Measurements from ENCODE around the gene PLAC9. TPM values are rescaled to one million over a fixed set of nuclear protein-coding genes. Genes with fewer than 3 reads are reported as not detected.

The PLAC9 gene
- total RNA-seq, 1 experiment from 2014 or later: not detected

- Histone ChIP-seq H3K27me3 (replicated peaks; ENCODE audit: control insufficient read depth, insufficient read depth, low read length) (no peaks in the 10 kb centered on the region), H3K4me3 (ENCODE audit: low read depth, low read length) (no peak overlapping the region), H3K4me1 (no peaks in the 10 kb centered on the region), H3K9me3 (no peaks in the 10 kb centered on the region), H3K36me3 (ENCODE audit: control insufficient read depth, insufficient read depth, low read length) (no peaks in the 10 kb centered on the region)
- no TSS peak for BruUV-seq (replicated peaks)
- ChIA-PET POLR2A (no interaction called here), CTCF (no interaction called here)
- TF ChIP-seq, protein P1, sequence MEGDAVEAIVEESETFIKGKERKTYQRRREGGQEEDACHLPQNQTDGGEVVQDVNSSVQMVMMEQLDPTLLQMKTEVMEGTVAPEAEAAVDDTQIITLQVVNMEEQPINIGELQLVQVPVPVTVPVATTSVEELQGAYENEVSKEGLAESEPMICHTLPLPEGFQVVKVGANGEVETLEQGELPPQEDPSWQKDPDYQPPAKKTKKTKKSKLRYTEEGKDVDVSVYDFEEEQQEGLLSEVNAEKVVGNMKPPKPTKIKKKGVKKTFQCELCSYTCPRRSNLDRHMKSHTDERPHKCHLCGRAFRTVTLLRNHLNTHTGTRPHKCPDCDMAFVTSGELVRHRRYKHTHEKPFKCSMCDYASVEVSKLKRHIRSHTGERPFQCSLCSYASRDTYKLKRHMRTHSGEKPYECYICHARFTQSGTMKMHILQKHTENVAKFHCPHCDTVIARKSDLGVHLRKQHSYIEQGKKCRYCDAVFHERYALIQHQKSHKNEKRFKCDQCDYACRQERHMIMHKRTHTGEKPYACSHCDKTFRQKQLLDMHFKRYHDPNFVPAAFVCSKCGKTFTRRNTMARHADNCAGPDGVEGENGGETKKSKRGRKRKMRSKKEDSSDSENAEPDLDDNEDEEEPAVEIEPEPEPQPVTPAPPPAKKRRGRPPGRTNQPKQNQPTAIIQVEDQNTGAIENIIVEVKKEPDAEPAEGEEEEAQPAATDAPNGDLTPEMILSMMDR (IDR thresholded peaks at IDR 0.05; ENCODE audit: insufficient read depth in 1 of 2, low read depth in 1 of 2, low read length in 1 of 2, severe bottlenecking in 1 of 2, unreplicated experiment in 1 of 2): no peak
- Mint-ChIP-seq H3K36me3 (ENCODE audit: insufficient read depth, unreplicated experiment) (peaks cover 20% of the 10 kb centered on the region), H3K27ac (ENCODE audit: unreplicated experiment) (no peak overlapping the region), H3K9me3 (ENCODE audit: unreplicated experiment) (no peaks in the 10 kb centered on the region), H3K4me1 (ENCODE audit: low read depth, unreplicated experiment) (peaks cover under 1% of the 10 kb centered on the region), H3K27me3 (ENCODE audit: insufficient read depth, unreplicated experiment) (peaks cover 2% of the 10 kb centered on the region), H3K4me3 (ENCODE audit: unreplicated experiment) (no peak overlapping the region)
- intact Hi-C loops (cut with micrococcal nuclease; ENCODE audit: unreplicated experiment): no loop called here
- no peak for DNase-seq
Measured at GRCh38 chr10:80139265-80139664, 6.7 kb downstream of the PLAC9 start.

DNA sequence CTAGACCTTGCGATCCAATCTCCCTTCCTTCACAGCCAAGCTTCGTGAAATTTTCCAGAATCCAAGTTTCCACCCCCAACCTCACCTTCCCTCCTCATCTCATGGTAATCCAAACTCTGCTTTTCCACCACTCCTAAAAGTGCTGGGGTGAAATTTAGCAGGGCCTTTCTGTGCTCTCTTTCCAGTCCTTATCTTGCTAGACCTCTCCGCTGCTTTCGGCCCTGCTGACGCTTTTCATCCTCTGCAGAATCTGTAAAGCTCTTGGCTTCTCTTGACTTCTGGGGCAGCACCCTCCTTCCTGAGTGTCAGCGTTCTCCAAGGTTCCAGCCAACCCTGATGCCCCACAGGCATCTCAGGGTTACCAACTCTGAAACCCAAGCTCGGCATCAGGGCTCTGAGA is 7.7 kb downstream of the PLAC9 start:
- no peaks in the 10 kb centered on the region for H3K27me3 ChIP-seq (replicated peaks; ENCODE audit: control insufficient read depth, insufficient read depth, low read length)
- no peak overlapping the region for H3K27ac Mint-ChIP-seq (ENCODE audit: unreplicated experiment)
- ChIA-PET POLR2A (no interaction called here), CTCF (interaction anchor here (0.6 to 0.8 kb wide), 2 partner anchors 58 to 214 kb away, joined by 3 to 5 read pairs; no protein-coding TSS in a partner anchor)
- H3K4me3 ChIP-seq (ENCODE audit: low read depth, low read length): no peak overlapping the region
- no peaks in the 10 kb centered on the region for H3K4me1 ChIP-seq
- peaks cover 8% of the 10 kb centered on the region for H3K4me1 Mint-ChIP-seq (ENCODE audit: low read depth, unreplicated experiment)
- intact Hi-C loops (cut with micrococcal nuclease; ENCODE audit: unreplicated experiment): loop anchor here (5.0 to 10.0 kb wide), 2 partner anchors 67 to 635 kb away; partner anchors contain the start of gene ANXA11
- no peaks in the 10 kb centered on the region for H3K9me3 Mint-ChIP-seq (ENCODE audit: unreplicated experiment)
- DNase-seq: no peak
- BruUV-seq (replicated peaks): no TSS peak
- H3K36me3 ChIP-seq (ENCODE audit: control insufficient read depth, insufficient read depth, low read length): no peaks in the 10 kb centered on the region
- TF ChIP-seq, protein P1 (IDR thresholded peaks at IDR 0.05; ENCODE audit: insufficient read depth in 1 of 2, low read depth in 1 of 2, low read length in 1 of 2, severe bottlenecking in 1 of 2, unreplicated experiment in 1 of 2): no peak
- H3K9me3 ChIP-seq: no peaks in the 10 kb centered on the region
- no peak overlapping the region for H3K4me3 Mint-ChIP-seq (ENCODE audit: unreplicated experiment)
- H3K36me3 Mint-ChIP-seq (ENCODE audit: insufficient read depth, unreplicated experiment): peaks cover 29% of the 10 kb centered on the region
- peaks cover 2% of the 10 kb centered on the region for H3K27me3 Mint-ChIP-seq (ENCODE audit: insufficient read depth, unreplicated experiment)

DNA sequence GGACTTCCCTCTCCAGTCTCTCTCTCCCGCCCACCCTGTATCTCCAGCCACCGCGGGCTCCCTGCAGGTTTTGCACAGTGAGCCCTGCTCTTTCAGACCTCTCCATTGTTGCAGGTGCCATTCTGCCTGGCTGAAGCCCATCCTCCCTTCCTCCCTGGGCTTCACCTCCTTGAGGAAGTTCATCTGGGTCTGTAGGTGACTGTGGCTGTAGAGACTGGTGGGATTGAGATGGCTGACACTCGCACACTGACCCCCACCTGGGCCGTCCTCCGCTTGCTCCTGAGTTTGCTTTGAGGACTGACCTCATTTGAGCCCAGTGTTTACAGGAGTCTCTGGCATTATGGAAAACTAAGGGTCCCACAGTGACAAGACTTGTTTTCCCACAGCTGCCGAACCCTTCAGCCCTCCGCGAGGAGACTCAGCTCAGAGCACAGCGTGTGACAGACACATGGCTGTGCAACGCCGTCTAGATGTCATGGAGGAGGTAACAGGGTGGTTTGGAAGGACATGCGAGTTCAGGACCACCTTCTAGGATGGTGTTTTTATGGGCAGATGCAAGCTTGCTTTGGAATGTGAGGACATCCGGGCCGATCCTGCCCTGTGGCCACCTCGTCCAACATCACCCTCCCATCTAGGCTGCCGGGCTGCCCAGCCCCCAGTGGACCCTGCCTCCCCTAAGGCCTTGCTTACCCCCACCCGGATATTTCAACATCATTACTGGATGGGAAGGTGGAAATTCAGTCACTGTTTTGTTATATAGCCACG is 9.3 kb downstream of the PLAC9 start:
- TF ChIP-seq, protein P1 (IDR thresholded peaks at IDR 0.05; ENCODE audit: insufficient read depth in 1 of 2, low read depth in 1 of 2, low read length in 1 of 2, severe bottlenecking in 1 of 2, unreplicated experiment in 1 of 2): no peak
- H3K4me1 Mint-ChIP-seq (ENCODE audit: low read depth, unreplicated experiment): peaks cover 8% of the 10 kb centered on the region
- intact Hi-C loops (cut with micrococcal nuclease; ENCODE audit: unreplicated experiment): loop anchor here (5.0 to 10.0 kb wide), 2 partner anchors 65 to 637 kb away; partner anchors contain the start of gene ANXA11

More for the DNA sequence above, 9.3 kb downstream of the PLAC9 start:
- Mint-ChIP-seq H3K36me3 (ENCODE audit: insufficient read depth, unreplicated experiment) (peaks cover 42% of the 10 kb centered on the region), H3K9me3 (ENCODE audit: unreplicated experiment) (no peaks in the 10 kb centered on the region), H3K27ac (ENCODE audit: unreplicated experiment) (no peak overlapping the region), H3K4me3 (ENCODE audit: unreplicated experiment) (no peak overlapping the region), H3K27me3 (ENCODE audit: insufficient read depth, unreplicated experiment) (peaks cover 2% of the 10 kb centered on the region)
- Histone ChIP-seq H3K36me3 (ENCODE audit: control insufficient read depth, insufficient read depth, low read length) (no peaks in the 10 kb centered on the region), H3K9me3 (no peaks in the 10 kb centered on the region), H3K4me1 (no peaks in the 10 kb centered on the region), H3K27me3 (replicated peaks; ENCODE audit: control insufficient read depth, insufficient read depth, low read length) (no peaks in the 10 kb centered on the region), H3K4me3 (ENCODE audit: low read depth, low read length) (no peak overlapping the region)
- no peak for DNase-seq
- ChIA-PET CTCF (no interaction called here), POLR2A (no interaction called here)
- BruUV-seq (replicated peaks): no TSS peak
